Measurements from ENCODE around the gene SYNE3.

The SYNE3 gene

DNA sequence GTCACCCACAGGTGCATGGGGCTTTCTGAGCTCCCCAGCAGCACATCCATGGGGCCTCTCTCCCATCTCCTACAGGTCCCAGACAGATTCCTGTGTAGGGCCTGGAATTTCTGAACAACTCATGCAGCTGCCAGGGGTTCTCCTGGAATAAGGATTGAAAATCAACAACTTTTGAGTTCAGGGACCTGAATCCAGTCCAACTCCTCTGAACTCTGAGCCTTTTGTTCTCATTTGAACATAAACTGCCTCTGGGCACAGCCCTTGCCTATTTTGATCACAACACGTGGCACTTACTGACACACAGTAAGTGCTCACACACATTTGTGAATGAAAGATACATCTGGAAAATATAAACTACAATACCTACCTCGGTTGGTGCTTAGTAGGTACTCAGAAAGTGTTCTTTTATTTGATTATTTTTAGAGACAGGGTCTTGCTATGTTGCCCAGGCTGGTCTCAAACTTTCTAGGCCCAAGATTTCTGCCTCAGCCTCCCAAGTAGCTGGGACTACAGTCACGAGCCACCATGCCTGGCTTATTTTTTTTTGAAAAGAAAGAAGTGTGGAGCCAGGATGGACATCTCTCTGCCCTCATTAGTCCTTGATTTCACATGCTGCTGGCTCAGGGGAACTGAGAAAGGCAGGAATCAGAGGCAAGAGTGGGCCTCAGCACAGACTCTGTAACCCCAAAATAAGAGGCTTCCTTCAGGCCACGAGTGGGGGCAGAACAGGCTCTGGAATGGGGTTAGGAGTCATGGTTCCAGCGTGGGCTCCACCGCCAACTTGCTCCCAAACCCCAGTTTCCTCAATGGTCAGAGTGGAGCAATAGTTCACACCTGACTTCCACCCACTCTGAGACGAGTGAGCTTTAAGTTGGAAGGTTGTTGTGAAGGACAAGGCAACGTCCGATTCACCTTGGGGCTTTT lies 27.0 kb downstream of the SYNE3 start:
- DNase-seq = peak in 2 of 51 donors; percentile 65 to 69

DNA sequence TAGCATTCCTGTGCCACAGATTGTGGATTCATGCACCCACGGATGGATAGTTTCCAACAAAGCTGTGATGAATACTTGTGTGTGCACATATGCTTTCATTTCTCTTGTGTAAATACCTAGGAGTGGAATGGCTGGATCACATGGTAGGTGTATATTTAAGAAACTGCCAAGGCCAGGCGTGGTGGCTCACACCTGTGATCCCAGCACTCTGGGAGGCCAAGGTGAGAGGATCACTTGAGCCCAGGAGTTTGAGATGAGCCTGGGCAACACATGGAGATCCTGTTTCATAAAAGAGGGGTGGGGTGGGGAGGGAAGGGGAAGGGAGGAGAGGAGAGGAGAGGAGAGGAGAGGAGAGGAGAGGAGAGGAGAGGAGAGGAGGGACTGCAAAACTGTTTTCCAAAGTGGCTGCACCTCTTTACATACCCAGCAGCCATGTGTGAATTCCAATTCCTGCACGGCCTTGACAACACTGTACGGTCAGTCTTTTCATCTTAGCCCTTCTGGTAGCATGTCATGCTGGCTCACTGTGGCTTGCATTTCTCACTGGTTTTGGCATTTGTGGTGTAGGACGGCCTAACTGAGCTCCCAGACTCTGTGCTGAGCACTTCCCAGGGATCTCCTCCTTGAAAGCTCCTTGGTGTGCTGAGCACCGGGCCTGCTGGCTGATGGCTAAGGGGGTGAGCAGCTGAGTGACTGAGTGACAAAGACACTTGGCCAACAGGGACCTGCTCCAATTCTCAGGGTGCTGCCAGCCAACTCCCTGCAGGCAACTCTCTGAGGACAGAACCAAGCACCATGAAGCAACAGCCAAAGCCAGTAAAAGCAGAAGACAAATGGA lies 27.9 kb downstream of the SYNE3 start:
- peak in 33 of 51 donors; percentile 13 to 76 (median 34) for DNase-seq

- DNase-seq = no peak
These were observed 28.8 kb downstream of the SYNE3 start for GRCh38 chr14:95487669-95488084.

DNA sequence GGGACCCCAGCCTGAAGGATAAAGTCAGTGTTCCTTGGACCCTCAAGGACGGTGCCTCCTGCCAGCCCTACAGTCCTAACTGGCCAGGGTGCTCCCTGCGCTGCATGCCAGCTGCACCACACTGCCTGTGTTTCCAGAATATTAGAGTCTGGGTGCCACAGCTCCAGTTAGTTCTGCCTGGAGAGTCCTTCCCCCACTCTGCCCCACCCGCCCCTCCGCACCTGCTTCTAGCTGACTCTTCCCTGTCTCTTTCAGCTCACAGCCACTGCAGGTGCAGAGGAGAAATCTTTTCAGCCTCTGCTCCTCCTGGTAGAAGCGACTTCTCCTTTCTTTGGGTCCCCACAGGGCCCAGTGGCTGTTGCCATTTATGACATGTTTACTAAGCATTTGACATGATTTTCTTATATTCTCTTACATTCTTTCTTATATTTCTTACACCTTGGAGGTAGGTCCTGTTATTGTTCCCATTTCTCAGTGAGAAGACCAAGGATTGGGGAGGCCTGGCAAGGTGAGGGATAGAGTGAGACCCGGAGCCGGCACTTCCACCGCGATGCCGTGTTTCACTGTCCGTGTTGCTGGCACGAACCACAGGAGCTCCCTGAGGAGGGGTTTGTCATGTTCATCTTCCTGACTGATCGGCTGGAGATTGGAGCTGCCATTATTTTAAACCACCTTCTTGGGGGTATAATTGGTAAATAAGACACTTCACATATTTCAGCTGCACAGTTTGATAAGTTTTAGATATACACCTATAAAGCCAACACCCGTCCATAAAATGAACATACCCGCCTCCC lies 29.4 kb downstream of the SYNE3 start:
- DNase-seq = no peak

GRCh38 chr14:95485222-95485819 lies 31.1 kb downstream of the SYNE3 start:
- no peak for DNase-seq

GRCh38 chr14:95484296-95484695 lies 32.2 kb downstream of the SYNE3 start:
- DNase-seq = no peak

DNA sequence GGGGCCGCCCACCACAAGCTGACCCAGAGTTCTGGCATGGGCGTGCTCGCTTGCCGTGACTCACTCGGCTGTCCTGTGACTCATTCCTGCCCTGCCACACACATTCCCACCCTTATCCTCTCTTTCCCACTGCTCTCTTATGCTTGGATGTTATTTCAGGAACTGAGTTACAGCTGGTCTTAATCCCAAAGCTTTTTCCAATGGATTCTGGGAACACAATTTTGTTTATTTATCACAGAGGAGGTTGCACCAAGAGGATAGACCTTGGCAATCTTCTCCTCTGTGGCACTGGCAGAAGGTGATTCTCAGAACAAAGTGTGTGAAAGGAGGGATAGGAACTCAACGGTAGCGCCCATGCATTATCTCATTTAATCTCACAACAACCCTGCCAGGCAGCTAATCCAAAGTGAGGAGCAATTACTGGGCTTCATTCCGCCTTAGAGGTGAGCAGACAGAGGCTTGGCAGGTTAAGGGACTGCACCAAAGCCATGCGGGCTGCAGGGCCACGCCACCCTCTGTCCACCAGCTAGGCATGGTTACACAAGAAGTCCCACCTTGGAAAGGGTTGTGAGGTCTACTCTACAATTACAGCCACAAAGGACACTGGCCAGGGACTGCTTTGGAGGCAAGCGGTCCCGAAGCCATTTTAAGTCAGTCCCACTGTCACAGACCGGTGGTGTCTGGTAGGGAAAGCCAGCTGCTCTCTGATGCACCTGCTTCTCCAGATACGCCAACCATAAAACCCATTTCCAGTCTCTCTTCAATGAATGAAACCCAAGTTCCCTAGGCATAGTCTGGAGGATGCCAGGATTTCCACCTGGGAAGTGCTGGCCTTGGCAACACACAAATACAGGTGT lies 32.9 kb downstream of the SYNE3 start:
- DNase-seq = peak in 8 of 51 donors; percentile 15 to 68 (median 58)

- peak in 5 of 51 donors; percentile 10 to 59 (median 35) for DNase-seq
These were observed 33.7 kb downstream of the SYNE3 start for GRCh38 chr14:95482627-95483308.

GRCh38 chr14:95481391-95482022 lies 34.9 kb downstream of the SYNE3 start:
- DNase-seq = no peak

DNA sequence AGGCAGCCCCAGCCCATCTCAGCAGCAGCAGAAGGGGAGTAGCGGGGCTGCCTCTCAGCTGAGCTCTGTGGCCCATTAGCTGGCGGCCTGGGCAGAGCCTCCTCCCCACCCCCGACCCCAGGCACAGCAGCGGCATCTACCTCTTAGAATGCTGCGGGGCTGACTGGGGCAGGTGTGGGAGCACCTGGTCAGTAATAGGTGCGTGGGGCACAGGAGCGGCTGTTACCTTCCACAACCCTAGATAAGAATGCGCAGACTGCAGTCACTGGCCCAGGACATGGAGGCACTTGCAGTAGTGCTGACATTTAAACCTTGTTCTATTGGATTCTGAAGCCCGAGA lies 35.6 kb downstream of the SYNE3 start:
- no peak for DNase-seq

- DNase-seq = no peak
These were observed 36.2 kb downstream of the SYNE3 start for GRCh38 chr14:95480109-95480886.

GRCh38 chr14:95479494-95479893 lies 37.0 kb downstream of the SYNE3 start:
- DNase-seq = no peak

DNA sequence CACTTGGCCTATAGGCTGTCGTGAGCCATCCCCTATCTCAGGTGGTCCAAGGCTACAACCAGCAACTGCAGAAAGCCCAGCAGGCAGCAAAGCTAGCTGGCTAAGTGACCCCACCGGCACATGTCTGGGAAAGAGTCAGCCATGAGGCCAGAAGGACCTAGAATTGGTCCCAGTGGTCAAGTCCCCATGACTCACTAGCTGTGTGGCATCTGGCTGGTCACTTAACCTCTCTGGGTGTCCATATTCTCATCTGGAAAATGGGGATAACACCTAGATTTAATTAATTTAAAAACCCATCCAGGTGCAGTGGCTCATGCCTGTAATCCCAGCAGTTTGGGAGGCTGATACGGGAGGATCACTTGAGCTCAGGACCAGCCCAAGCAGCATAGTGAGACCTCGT lies 37.6 kb downstream of the SYNE3 start:
- no peak for DNase-seq

GRCh38 chr14:95478309-95478708 lies 38.1 kb downstream of the SYNE3 start:
- no peak for DNase-seq

- DNase-seq = no peak
These were observed 38.8 kb downstream of the SYNE3 start for GRCh38 chr14:95477411-95478269.

DNA sequence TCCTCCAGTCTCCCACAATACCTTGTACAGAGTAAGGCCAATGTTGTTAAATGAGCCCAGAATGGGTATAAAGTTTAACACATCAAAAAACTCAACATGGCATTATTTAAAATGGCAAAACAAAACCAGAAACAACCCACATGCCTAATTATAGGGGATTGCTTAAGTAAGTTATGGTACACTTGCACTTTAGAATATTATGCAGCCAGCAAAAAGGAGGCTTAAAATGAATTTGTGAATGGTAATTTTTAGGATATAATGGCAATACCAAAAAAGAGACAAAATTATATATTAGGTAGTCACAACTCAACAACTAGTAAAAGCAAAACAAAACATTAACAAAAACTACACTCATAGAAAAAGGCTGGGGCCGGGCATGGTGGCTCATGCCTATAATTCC lies 39.7 kb downstream of the SYNE3 start:
- DNase-seq = no peak

DNA sequence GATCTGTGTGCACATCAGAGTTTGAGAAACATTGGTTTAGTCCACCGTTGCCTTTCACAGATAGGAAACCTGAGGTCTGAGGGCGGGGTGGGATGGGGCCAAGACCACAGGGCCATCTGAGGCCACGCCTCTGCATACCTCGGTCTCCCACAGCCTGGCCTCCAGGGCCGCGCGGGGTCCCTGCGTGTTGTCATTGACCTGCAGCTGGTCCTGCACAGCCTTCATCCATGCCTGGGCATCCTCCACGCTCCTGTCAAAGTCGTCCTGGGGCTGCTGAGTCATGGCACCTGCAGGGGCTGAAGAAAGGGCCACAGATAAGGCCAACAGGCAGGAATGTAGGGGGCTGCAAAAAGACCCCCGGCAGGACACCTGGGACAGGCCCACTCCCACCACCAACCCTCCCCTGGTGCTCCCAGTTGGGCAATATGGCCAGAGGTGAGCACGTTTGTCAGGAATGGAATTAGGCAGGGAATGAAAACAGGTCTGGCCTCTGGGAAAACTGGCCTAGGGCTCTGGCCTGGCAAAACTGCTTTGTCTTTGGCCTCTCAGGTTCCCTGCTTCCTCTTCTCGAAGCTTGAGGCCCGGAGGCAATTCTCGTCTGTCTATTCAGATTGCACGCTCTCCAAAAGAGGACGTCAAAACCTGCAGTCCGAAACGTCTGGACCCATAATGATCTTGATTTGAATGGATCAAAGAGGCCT lies 40.8 kb downstream of the SYNE3 start:
- no peak for DNase-seq
